Tibial nerve (tissue), 3 donors: Measurements from ENCODE around the gene CFP.

ENCODE experiments used
- CTCF ChIP-seq, 5 experiments: fragments of 200-600 bp in 3 of 5; fragments of 450-650 bp in 2 of 5; sonication (generic) in 3 of 5; IDR thresholded peaks; one replicate each; pipeline ENCODE4 v1.5.1; 2016 to 2019; ENCODE audit warnings: antibody characterized with exemption in 5 of 5, mild to moderate bottlenecking in 3 of 5, moderate library complexity in 2 of 5
- POLR2A ChIP-seq, 2 donors: fragments of 450-650 bp; IDR thresholded peaks; one replicate each; pipeline ENCODE4 v1.6.1; 2017; ENCODE audit warnings: antibody characterized with exemption in 2 of 2, mild to moderate bottlenecking in 2 of 2, moderate library complexity in 2 of 2

- TF ChIP-seq CTCF (IDR thresholded peaks at IDR 0.05), result peak in 4 of 5 experiments; percentile 12 to 25 (median 14)
- TF ChIP-seq POLR2A (IDR thresholded peaks at IDR 0.05), result no peak
Measured at GRCh38 chrX:47637546-47638195, 7.9 kb upstream of the CFP start.
